BE2C (cell line): ENCODE results near the gene NRG2.

Experiments
- DNase-seq: peaks from one replicate; pipeline ENCODE4 v3.0.0-alpha.2; 2020
- H3K27me3 ChIP-seq: fragments of 250-450 bp; sonication (Bioruptor Pico); 2 replicates; pipeline ENCODE4 v1.5.1; 2020; ENCODE audit warnings: mild to moderate bottlenecking
- H3K36me3 ChIP-seq: fragments of 250-450 bp; sonication (Bioruptor Pico); 2 replicates; pipeline ENCODE4 v1.5.1; 2020; ENCODE audit warnings: mild to moderate bottlenecking
- H3K4me1 ChIP-seq: fragments of 250-450 bp; sonication (Bioruptor Pico); 2 replicates; pipeline ENCODE4 v1.5.1; 2020
- H3K4me3 ChIP-seq: 2 replicates; pipeline ENCODE4 v1.5.1; 2011; ENCODE audit warnings: low read depth, low read length
- H3K9me3 ChIP-seq: fragments of 250-450 bp; sonication (Bioruptor Pico); 2 replicates; pipeline ENCODE4 v1.5.1; 2020
- CTCF ChIP-seq: IDR thresholded peaks from 2 replicates; pipeline ENCODE4 v1.5.1; 2012; ENCODE audit warnings: mild to moderate bottlenecking, low read depth, low read length

Gene NRG2

GRCh38 chr5:139952574-139952973 is 90.5 kb downstream of the NRG2 start:
- no peaks in the 10 kb centered on the region for H3K9me3 ChIP-seq
- no peaks in the 10 kb centered on the region for H3K27me3 ChIP-seq
- H3K36me3 ChIP-seq, result no peaks in the 10 kb centered on the region
- H3K4me3 ChIP-seq, result no peak overlapping the region
- no peaks in the 10 kb centered on the region for H3K4me1 ChIP-seq
- no peak for TF ChIP-seq CTCF
- no peak for DNase-seq

- Histone ChIP-seq H3K36me3 (no peaks in the 10 kb centered on the region), H3K4me1 (no peaks in the 10 kb centered on the region), H3K4me3 (no peak overlapping the region), H3K9me3 (no peaks in the 10 kb centered on the region), H3K27me3 (no peaks in the 10 kb centered on the region)
- no peak for DNase-seq
- TF ChIP-seq CTCF, result no peak
Measured at GRCh38 chr5:139951983-139952382, 91.1 kb downstream of the NRG2 start.

GRCh38 chr5:139951296-139951924 is 91.7 kb downstream of the NRG2 start:
- Histone ChIP-seq H3K4me1 (no peaks in the 10 kb centered on the region), H3K4me3 (no peak overlapping the region), H3K36me3 (no peaks in the 10 kb centered on the region), H3K27me3 (no peaks in the 10 kb centered on the region), H3K9me3 (no peaks in the 10 kb centered on the region)
- TF ChIP-seq CTCF, result no peak
- no peak for DNase-seq

- no peak for TF ChIP-seq CTCF
- H3K4me1 ChIP-seq, result no peaks in the 10 kb centered on the region
- no peak overlapping the region for H3K4me3 ChIP-seq
- no peaks in the 10 kb centered on the region for H3K36me3 ChIP-seq
- H3K27me3 ChIP-seq, result no peaks in the 10 kb centered on the region
- no peaks in the 10 kb centered on the region for H3K9me3 ChIP-seq
- DNase-seq, result no peak
Measured at GRCh38 chr5:139950436-139950835, 92.7 kb downstream of the NRG2 start.

- no peak for DNase-seq
- no peak for TF ChIP-seq CTCF
- H3K4me1 ChIP-seq, result no peaks in the 10 kb centered on the region
Measured at GRCh38 chr5:139949710-139950109, 93.4 kb downstream of the NRG2 start.

GRCh38 chr5:139947727-139948126 is 95.4 kb downstream of the NRG2 start:
- no peak for DNase-seq

More at GRCh38 chr5:139949710-139950109, 93.4 kb downstream of the NRG2 start:
- Histone ChIP-seq H3K36me3 (no peaks in the 10 kb centered on the region), H3K27me3 (no peaks in the 10 kb centered on the region), H3K4me3 (no peak overlapping the region), H3K9me3 (no peaks in the 10 kb centered on the region)

More at GRCh38 chr5:139947727-139948126, 95.4 kb downstream of the NRG2 start:
- no peak overlapping the region for H3K4me3 ChIP-seq
- no peak for TF ChIP-seq CTCF
- H3K36me3 ChIP-seq, result no peaks in the 10 kb centered on the region
- no peaks in the 10 kb centered on the region for H3K9me3 ChIP-seq
- H3K4me1 ChIP-seq, result no peaks in the 10 kb centered on the region
- no peaks in the 10 kb centered on the region for H3K27me3 ChIP-seq
